Caki2 (cell line): ENCODE measurements around the gene CYTH4. TPM values are rescaled to one million over a fixed set of nuclear protein-coding genes. Genes with fewer than 3 reads are reported as not detected.
"Not testable (repeated sequence)": the region's sequence is repeated elsewhere in the genome, so short reads cannot be mapped to it uniquely, and the experiment has no call there.

ENCODE experiments used
- DNase-seq: peaks from one replicate; pipeline ENCODE4 v3.0.0-alpha.2; 2015; ENCODE audit warnings: low read depth
- in situ Hi-C: cut with HindIII; loops from 2 replicates; pipeline ENCODE4 v1.10.0; 2016; ENCODE audit warnings: low sequenced_read_pairs, low pct_unique_long_range_greater_than_20kb, mixed read lengths
- total RNA-seq: library from RNA; depleted of rRNA; stranded (reverse); fragments of >200 nt; shearing (Covaris generic); gene quantifications from 2 replicates; pipeline ENCODE4 v1.2.3, GENCODE V29; 2014; ENCODE audit warnings: low replicate concordance

CYTH4 gene
- total RNA-seq, 1 experiment from 2014 or later, result 0.98 TPM

- DNase-seq, result no peak
- in situ Hi-C loops, result no loop called here
These were observed 31.3 kb downstream of the CYTH4 start for GRCh38 chr22:37313376-37314314.

- in situ Hi-C loops, result no loop called here
- DNase-seq, result no peak
These were observed 32.2 kb downstream of the CYTH4 start for GRCh38 chr22:37314315-37315074.

DNA sequence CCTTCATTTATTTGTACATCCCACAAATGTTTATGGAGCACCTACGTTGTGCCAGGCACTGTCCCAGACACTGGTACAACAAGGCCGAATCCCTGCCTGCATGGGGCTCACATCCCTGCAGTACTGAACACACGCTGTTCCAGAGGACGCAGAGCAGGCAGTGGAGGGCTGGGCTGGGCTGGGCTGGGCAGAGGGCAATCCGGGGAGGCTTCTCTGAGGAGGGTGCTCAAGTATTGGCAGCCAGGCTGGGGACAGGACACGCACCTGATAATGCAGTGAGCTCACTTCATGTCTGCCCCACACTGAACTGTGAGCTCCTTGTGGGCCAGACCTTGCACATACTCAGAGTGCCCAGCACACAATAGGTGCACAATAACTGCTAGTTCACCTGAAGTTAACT lies 34.1 kb downstream of the CYTH4 start:
- DNase-seq, result no peak
- in situ Hi-C loops, result no loop called here

GRCh38 chr22:37316875-37317371 lies 34.6 kb downstream of the CYTH4 start:
- in situ Hi-C loops, result no loop called here
- peak; percentile 89 for DNase-seq

DNA sequence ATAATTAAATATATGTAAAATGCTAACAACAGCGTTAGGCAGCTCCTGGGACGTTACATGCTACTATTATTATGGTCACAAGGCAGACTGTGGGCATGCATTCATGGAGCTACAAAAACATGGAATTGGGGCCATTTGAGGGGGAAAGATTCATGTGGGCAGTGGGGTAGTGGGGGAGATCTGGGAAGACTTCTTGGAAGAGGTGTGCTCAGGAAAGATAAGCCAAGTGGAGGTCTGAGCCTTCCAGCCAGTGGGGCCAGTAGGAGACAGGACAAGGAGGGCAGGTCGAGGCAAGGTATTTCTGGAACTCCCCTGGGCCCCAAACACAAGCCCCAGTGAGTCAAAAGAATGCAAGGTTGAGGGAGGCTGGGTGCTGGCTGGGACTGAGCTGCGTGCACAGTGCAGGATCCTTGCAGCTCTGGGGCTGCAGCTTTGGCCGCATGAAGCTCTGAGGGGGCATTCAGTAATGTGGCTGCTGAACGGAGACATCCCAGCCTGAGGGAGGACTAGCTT lies 35.4 kb downstream of the CYTH4 start:
- in situ Hi-C loops, result no loop called here
- DNase-seq, result no peak

GRCh38 chr22:37318364-37319109 lies 36.2 kb downstream of the CYTH4 start:
- in situ Hi-C loops, result no loop called here
- no peak for DNase-seq

DNA sequence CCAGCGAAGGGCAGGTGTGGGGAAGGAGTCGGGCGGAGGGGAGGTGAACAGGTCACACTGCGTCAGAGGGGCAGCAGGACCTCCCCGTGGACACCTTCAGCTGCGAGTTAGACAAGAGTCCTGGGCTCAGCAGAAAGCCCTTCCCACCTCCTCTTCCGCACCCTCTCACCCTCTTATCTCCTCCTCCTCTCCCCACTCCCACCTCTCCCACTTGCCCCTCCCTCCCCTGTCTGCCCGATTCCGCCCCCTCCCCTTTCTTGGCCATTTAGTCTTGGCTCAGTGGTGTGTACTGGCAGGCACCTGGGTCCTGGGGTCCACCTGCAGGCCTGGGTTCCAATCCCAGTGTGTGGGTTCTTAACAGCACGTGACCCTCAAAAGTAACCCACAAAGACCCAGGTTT lies 37.2 kb downstream of the CYTH4 start:
- in situ Hi-C loops, result no loop called here
- DNase-seq, result no peak

DNA sequence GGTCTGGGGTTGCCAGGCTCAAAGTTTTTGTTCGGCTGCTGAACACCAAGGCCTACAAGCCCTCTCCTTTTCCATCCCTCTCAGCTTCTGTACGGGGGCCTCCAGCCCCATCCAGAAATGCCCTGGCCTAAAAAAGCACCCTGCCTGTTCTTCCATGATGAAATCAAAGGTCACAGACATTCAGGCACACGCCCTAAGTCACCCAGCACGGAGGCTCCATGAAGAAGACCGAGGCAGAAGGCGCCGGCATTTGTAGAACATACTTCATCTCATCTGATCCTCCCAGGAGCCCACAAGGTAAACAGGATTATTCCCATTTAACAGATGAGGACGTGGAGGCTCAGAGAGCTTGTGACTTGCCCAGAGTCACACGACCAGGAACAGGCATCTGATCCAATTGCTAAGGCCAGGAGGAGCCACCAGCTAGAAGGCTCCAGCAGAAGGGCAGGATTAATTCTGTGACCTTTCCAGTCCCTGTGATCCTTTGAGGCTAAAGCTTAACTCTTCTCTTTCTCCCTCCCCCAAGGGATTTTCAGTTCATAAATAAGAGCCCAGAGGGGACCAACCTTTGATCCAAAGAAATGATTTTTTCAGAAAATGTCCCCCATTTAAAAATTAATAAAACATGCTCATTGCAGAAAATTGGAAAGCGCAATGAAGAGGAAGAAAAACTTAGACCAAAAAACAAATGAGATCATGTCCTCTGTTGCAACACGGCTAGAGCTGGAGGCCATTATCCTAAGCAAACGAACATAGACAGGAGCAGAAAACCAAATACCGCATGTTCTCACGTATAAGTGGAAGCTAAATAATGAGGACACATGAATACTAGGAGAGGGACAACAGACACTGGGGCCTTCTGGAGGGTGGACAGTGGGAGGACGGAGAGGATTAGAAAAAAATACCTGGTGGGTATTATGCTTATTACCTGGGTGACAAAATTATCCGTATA lies 38.7 kb downstream of the CYTH4 start:
- in situ Hi-C loops, result loop anchor here (10.0 kb wide), 2 partner anchors 74 to 136 kb away; partner anchors contain the start of gene C1QTNF6
- DNase-seq, result no peak

DNA sequence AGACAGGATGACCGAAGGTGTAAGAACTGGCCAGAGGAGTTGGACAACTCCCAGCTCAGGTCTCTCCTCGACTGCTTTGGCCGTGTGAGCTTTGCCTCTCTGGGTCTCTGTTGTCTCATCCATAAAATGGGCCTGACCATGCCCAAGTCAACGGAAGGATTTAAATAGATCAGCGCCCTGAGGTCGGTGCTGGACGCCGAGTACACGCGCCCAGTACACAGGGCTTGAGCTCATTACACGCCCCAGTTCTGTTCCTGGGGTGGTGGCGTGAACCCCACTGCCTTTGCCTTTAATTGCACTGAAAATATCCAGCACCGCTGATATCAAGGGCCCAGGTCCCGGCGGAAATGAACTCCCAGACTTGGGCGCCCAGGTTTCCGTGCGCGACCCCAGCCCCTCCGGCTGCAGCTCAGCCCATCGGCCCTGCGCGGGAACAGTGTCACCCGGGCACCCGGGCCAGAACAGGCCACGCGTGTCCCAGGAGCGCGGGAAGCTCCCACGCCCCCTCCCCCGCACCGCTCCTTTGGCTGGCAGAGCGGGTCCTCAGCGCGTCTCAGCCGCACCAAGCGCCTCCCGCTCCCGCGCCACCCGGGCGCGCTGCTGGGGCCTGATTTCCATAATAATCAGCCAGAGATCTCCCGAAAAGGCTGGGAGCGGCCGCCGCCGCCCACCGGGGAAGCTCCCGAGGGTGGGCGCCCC lies 42.2 kb downstream of the CYTH4 start:
- DNase-seq, result no peak
- in situ Hi-C loops, result loop anchor here (10.0 kb wide), 2 partner anchors 70 to 140 kb away; partner anchors contain the start of gene C1QTNF6

DNA sequence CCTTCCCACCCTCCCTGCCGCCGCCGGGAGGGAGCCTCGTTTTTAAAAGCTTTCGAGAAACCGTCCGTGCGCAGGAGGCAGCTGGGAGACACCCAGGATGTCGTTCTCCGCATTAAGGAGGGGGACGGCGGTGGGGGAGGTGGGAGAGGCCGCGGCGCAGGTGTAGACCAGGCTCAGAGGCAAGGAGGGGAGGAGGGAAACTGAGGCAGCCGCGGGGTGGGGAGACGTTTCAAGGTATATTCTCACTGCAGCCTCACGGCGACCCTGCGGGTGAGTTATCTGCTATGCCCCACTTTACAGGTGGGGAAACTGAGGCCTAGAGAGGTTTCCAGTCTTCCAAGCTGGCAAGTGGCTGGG lies 42.7 kb downstream of the CYTH4 start:
- in situ Hi-C loops, result loop anchor here (10.0 kb wide), 2 partner anchors 70 to 140 kb away; partner anchors contain the start of gene C1QTNF6
- DNase-seq, result no peak

DNA sequence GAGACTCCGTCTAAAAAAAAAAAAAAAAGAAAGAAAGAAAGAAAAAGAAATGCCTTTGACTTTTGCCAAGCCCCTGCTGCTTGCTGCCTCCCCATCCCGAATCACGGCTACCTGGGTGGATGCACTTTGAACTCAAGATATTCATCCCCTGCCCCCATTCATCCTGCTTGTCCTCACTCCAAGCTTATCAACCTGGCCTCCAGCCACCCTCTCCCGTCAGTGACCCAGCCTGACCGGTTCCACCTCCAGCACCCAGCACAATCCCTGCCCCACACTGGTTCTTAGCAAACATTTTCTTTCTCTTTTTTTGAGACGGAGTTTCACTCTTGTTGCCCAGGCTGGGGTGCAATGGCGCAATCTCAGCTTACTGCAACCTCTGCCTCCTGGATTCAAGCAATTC lies 44.4 kb downstream of the CYTH4 start:
- in situ Hi-C loops, result loop anchor here (10.0 kb wide), 2 partner anchors 68 to 142 kb away; partner anchors contain the start of gene C1QTNF6
- DNase-seq, result no peak

DNA sequence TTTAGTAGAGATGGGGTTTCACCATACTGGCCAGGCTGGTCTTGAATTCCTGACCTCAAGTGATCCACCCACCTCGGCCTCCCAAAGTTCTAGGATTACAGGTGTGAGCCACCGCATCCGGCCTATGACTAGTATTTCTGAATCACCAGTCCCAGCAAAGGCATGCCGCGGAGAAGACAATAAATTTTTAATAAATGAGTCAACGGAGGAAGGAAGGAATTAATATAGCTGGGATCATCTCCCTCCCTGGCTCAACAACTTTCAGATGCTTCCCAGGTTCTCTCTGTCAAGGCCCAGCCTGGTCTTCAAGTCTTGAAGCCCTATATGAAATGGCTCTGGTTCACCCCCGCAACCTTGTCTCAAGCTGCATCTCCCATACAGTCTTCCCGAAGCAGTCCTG lies 45.7 kb downstream of the CYTH4 start:
- peak; percentile 67 for DNase-seq
- in situ Hi-C loops, result loop anchor here (10.0 kb wide), 2 partner anchors 67 to 143 kb away; partner anchors contain the start of gene C1QTNF6

- not testable (repeated sequence) for DNase-seq
- in situ Hi-C loops, result loop anchor here (10.0 kb wide), 2 partner anchors 66 to 144 kb away; partner anchors contain the start of gene C1QTNF6
These were observed 46.4 kb downstream of the CYTH4 start for GRCh38 chr22:37328538-37329237.

DNA sequence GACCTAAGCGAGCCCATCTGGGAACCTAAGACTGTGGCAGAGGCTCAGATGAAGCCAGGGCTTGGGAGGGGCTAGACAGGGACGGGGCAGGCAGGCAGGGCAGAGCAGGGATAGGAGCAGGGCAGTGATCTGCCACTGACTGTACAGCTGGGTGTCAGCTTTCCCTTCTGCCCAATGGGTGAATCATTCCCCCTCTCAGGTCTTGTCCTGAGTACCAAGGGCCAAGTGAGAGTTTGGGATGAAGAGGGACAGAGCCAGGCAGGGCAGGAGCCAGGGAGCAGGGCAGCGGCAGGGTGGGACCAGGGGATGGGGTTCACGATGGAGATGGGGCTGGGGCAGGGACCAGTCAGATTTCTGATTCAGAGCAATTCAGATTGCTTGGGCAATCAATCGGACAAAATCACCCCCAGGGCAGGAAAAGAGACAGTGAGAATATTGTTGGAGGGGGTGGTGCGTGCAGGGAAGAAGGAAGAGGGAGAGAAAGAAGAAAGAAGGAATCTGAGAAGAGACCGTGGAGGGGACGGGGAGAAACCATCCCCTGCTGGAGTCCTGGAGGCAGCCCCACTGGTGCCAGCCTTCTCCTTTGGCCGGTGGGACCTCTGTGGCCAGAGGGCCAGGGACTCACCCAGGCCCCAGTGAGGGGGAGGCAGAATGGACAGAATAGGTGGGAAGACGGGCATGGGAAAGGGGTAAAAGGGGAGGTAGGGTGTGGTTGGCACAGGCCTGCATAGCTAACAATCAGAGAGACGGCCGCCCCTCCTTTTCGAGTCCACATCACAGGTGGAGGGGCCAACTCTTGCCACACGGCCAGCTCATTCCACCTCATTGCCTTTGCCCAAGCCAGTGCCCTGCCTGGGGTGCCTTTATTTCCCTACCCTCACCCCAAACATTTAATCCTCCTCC lies 47.2 kb downstream of the CYTH4 start:
- peak; percentile 54 for DNase-seq
- in situ Hi-C loops, result loop anchor here (10.0 kb wide), 2 partner anchors 65 to 145 kb away; partner anchors contain the start of gene C1QTNF6
